Hepatocyte (in vitro differentiated cells): ENCODE measurements around the gene PLXNC1. TPM values are rescaled to one million over a fixed set of nuclear protein-coding genes. Genes with fewer than 3 reads are reported as not detected.

ENCODE experiments used
- DNase-seq: peaks from one replicate; pipeline ENCODE4 v3.0.0-alpha.2; 2016; ENCODE audit warnings: low spot score
- H2AFZ ChIP-seq: fragments of 200-600 bp; sonication (generic); 2 replicates; pipeline ENCODE4 v1.6.0; 2016; ENCODE audit warnings: antibody characterized with exemption, mild to moderate bottlenecking
- H3K27ac ChIP-seq: fragments of 200-600 bp; sonication (generic); 2 replicates; pipeline ENCODE4 v1.5.1; 2016; ENCODE audit warnings: mild to moderate bottlenecking
- H3K27me3 ChIP-seq: fragments of 200-600 bp; sonication (generic); 2 replicates; pipeline ENCODE4 v1.6.1; 2016
- H3K36me3 ChIP-seq: fragments of 200-600 bp; sonication (generic); replicated peaks from 2 replicates; pipeline ENCODE4 v1.5.1; 2016; ENCODE audit warnings: low read depth; ENCODE audit not compliant: insufficient read depth
- H3K4me1 ChIP-seq: fragments of 200-600 bp; sonication (generic); 2 replicates; pipeline ENCODE4 v1.5.1; 2016; ENCODE audit warnings: mild to moderate bottlenecking, moderate library complexity; ENCODE audit not compliant: insufficient read depth
- H3K4me2 ChIP-seq: fragments of 200-600 bp; sonication (generic); 2 replicates; pipeline ENCODE4 v1.6.0; 2016
- H3K4me3 ChIP-seq: fragments of 200-600 bp; sonication (generic); 2 replicates; pipeline ENCODE4 v1.5.1; 2016; ENCODE audit warnings: mild to moderate bottlenecking
- H3K79me2 ChIP-seq: fragments of 200-600 bp; sonication (generic); 2 replicates; pipeline ENCODE4 v1.6.0; 2017; ENCODE audit warnings: mild to moderate bottlenecking
- H3K9me2 ChIP-seq: fragments of 200-600 bp; sonication (generic); replicated peaks from 2 replicates; pipeline ENCODE4 v1.6.0; 2017; ENCODE audit warnings: mild to moderate bottlenecking; ENCODE audit not compliant: insufficient read depth
- H3K9me3 ChIP-seq: fragments of 200-600 bp; sonication (generic); 2 replicates; pipeline ENCODE4 v1.5.1; 2016; ENCODE audit warnings: low read depth, mild to moderate bottlenecking
- H4K20me1 ChIP-seq: fragments of 200-600 bp; sonication (generic); 2 replicates; pipeline ENCODE4 v1.6.0; 2016; ENCODE audit warnings: mild to moderate bottlenecking; ENCODE audit not compliant: insufficient read depth, poor library complexity, severe bottlenecking
- EZH2 ChIP-seq: fragments of 200-600 bp; sonication (generic); IDR thresholded peaks from 2 replicates; pipeline ENCODE4 v1.6.1; 2016; ENCODE audit warnings: antibody characterized with exemption, mild to moderate bottlenecking, borderline replicate concordance
- EZH2phosphoT487 ChIP-seq: fragments of 200-600 bp; sonication (generic); IDR thresholded peaks from one replicate; pipeline ENCODE4 v1.6.1; 2018; ENCODE audit warnings: antibody characterized with exemption, mild to moderate bottlenecking, low read depth, moderate library complexity; ENCODE audit not compliant: unreplicated experiment, severe bottlenecking
- WGBS: methylation state at CpG from one replicate; pipeline ENCODE4 v1.1.6; 2016; ENCODE audit warnings: low lambda C conversion rate; ENCODE audit errors: missing lambda C conversion rate; 5-methylcytosine and 5-hydroxymethylcytosine counted together
- polyA plus RNA-seq: library from polyadenylated mRNA; unstranded; fragments of >200 nt; fragmentation: Nextera tagmentation; extraction: Ambion mirVana; gene quantifications from 2 replicates; pipeline ENCODE4 v1.2.1, GENCODE V29; 2016
- total RNA-seq: library from RNA; depleted of rRNA; stranded (reverse); fragments of >200 nt; gene quantifications from 2 replicates; pipeline ENCODE4 v1.2.3, GENCODE V29; 2014
- TF ChIP-seq, protein P1 (sequence below): fragments of 200-600 bp; sonication (generic); IDR thresholded peaks from 2 replicates; pipeline ENCODE4 v1.5.1; 2016; ENCODE audit warnings: antibody characterized with exemption, mild to moderate bottlenecking; ENCODE audit not compliant: poor library complexity

Gene PLXNC1
- total and polyA plus RNA-seq, 2 experiments from 2014 or later = 6.7 to 23.2 TPM

DNA sequence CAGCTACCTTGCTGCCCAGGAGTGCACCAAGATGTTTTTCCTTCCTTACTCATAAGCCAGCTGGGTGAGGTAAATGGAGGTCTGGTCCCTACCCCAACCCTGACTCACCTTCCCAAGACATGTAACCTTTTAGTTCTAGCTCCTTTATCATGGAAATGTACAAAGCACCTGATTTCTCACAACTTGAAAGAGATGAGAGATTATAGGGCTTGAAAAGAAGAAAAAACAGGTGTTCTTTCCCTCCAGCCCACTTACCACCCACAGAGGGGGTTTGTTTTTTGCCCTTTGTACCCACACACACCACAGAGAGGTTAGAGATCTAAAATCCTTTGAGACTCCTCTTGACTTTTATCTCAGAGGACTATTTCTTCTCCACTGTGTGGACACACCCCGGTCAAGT, 21.1 kb downstream of the PLXNC1 start:
- H3K9me2 ChIP-seq = no peaks in the 10 kb centered on the region
- peak overlapping the region; percentile 65 for H3K27ac ChIP-seq
- H3K4me1 ChIP-seq = peaks cover 34% of the 10 kb centered on the region
- no peaks in the 10 kb centered on the region for H3K79me2 ChIP-seq
- 36% methylated on average over 1 of the region's 1 CpG for WGBS
- no peaks in the 10 kb centered on the region for H4K20me1 ChIP-seq
- H3K4me3 ChIP-seq = no peak overlapping the region
- no peaks in the 10 kb centered on the region for H3K36me3 ChIP-seq
- H2AFZ ChIP-seq = no peak overlapping the region
- peak overlapping the region; percentile 20 for H3K4me2 ChIP-seq
- DNase-seq = no peak
- H3K9me3 ChIP-seq = no peaks in the 10 kb centered on the region
- peaks cover 4% of the 10 kb centered on the region for H3K27me3 ChIP-seq
- TF ChIP-seq, protein P1, sequence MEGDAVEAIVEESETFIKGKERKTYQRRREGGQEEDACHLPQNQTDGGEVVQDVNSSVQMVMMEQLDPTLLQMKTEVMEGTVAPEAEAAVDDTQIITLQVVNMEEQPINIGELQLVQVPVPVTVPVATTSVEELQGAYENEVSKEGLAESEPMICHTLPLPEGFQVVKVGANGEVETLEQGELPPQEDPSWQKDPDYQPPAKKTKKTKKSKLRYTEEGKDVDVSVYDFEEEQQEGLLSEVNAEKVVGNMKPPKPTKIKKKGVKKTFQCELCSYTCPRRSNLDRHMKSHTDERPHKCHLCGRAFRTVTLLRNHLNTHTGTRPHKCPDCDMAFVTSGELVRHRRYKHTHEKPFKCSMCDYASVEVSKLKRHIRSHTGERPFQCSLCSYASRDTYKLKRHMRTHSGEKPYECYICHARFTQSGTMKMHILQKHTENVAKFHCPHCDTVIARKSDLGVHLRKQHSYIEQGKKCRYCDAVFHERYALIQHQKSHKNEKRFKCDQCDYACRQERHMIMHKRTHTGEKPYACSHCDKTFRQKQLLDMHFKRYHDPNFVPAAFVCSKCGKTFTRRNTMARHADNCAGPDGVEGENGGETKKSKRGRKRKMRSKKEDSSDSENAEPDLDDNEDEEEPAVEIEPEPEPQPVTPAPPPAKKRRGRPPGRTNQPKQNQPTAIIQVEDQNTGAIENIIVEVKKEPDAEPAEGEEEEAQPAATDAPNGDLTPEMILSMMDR = no peak
- TF ChIP-seq EZH2phosphoT487 (no peak), EZH2 (no peak)

DNA sequence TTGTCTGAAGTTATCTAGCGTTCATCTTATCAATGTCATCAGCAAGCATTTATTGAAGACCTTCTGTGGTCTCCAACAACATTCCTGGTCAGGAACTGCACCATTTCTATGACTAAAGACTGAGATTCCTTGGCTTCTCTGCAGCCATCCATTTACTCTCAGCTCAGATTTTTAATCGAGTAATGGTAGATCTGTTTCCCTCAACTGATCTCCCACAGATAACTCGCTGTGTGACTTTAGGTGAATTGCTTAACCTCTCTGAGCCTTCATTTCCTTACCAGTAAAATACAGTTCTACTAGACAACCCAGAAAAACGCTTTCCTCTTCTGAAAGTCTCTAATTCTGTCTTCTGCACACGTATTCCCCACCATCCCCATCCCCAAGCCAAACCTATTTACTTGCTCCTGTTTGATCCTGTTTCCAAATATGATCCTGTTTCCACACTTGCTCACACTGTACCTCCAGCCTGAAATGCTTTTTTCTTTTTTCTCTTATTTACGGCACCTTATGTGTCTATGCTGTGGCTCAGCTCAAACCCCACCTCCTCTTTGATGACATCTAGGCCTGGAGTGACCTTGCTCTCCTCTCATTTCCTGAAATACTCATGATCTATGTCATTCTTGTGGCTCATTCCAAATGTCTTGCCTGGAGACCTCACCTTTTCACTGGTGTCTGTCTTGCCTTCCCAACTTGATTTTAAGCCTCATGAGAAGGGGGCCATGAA, 21.8 kb downstream of the PLXNC1 start:
- no peaks in the 10 kb centered on the region for H3K9me2 ChIP-seq
- H3K4me1 ChIP-seq = peaks cover 34% of the 10 kb centered on the region
- H2AFZ ChIP-seq = no peak overlapping the region
- H3K4me3 ChIP-seq = no peak overlapping the region
- peak overlapping the region; percentile 65 for H3K27ac ChIP-seq
- no peak for TF ChIP-seq EZH2phosphoT487
- no peak for TF ChIP-seq EZH2
- TF ChIP-seq, protein P1 = no peak
- no peaks in the 10 kb centered on the region for H4K20me1 ChIP-seq
- H3K36me3 ChIP-seq = no peaks in the 10 kb centered on the region
- WGBS = 78% methylated on average over 6 of the region's 6 CpGs
- no peaks in the 10 kb centered on the region for H3K9me3 ChIP-seq
- no peaks in the 10 kb centered on the region for H3K79me2 ChIP-seq
- DNase-seq = no peak
- peak overlapping the region; percentile 20 for H3K4me2 ChIP-seq
- peaks cover 4% of the 10 kb centered on the region for H3K27me3 ChIP-seq

DNA sequence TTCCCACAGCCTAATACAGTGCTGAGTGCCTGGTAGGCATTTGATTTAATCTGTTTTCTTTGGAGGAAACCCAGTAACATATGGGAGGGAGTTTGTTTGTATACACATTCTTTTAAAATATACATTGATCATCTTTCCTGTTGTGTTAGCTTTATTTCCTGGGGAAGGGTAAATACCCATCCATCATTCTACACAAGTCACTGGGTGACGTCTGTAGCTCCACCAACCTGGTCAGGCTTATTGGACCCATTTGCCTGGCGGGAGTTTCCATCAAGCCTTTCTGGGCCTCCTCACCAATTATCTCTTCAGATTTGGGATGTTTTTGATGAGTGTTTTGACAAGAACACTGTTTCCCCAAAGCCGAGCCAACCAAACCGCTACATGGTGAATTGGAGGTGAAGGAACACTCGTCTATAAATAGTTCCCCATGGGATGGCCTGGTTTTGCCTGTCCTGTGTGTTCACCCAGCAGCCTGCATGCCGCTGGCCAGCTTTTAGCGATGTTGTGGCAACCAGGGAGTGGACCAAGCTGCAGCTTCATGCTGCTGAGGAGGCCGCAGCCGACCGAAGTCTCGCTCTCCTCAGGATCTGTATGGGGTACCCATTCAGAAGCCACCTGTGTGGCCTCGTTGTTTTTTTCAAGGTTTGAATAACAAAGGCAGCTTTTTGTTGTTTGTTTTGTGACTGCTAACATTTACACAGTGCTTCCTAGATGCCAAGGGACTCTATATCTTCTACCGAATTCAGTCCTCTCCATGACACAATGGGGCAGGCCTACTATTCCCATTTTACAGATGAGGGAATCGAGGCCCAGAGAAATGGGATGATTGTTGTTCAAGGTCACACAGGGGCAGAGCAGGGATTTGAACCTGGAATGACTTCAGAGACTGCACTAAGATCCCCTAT, 22.6 kb downstream of the PLXNC1 start:
- Histone ChIP-seq H3K79me2 (no peaks in the 10 kb centered on the region), H3K9me2 (no peaks in the 10 kb centered on the region), H3K4me3 (no peak overlapping the region), H4K20me1 (no peaks in the 10 kb centered on the region), H3K36me3 (no peaks in the 10 kb centered on the region), H3K4me2 (no peak overlapping the region), H3K27me3 (no peaks in the 10 kb centered on the region), H2AFZ (no peak overlapping the region), H3K9me3 (no peaks in the 10 kb centered on the region), H3K4me1 (peaks cover 34% of the 10 kb centered on the region), H3K27ac (peak overlapping the region; percentile 65)
- DNase-seq = no peak
- no peak for TF ChIP-seq EZH2phosphoT487
- TF ChIP-seq, protein P1 = no peak
- no peak for TF ChIP-seq EZH2
- 80% methylated on average over 14 of the region's 14 CpGs for WGBS
